ENCODE measurements around the gene AIP. TPM values are rescaled to one million over a fixed set of nuclear protein-coding genes. Genes with fewer than 3 reads are reported as not detected.
"Not testable (repeated sequence)": the region's sequence is repeated elsewhere in the genome, so short reads cannot be mapped to it uniquely, and the experiment has no call there.

The AIP gene
- total RNA-seq, 2 donors from 2014 or later: 45.3 to 57.9 TPM

GRCh38 chr11:67507242-67507863, 24.5 kb downstream of the AIP start:
- peak overlapping the region; percentile 92 for H3K27ac ChIP-seq
- intact Hi-C loops (cut with DNase I): loop anchor here (5.0 kb wide), 2 partner anchors 115 to 160 kb away; partner anchors contain the start of gene RAD9A
- H3K4me3 ChIP-seq: peak overlapping the region; percentile 66
- peak; percentile 93 for DNase-seq
- no peaks in the 10 kb centered on the region for H3K9me3 ChIP-seq
- H3K9ac ChIP-seq (ENCODE audit: low read depth in 2 of 2, low read length in 2 of 2): peak overlapping the region; percentile 84 to 95
- no peak for TF ChIP-seq CTCF (IDR thresholded peaks at IDR 0.05)
- peaks cover under 1% of the 10 kb centered on the region for H3K36me3 ChIP-seq
- H3K4me1 ChIP-seq: peaks cover 23% of the 10 kb centered on the region
- no peaks in the 10 kb centered on the region for H3K27me3 ChIP-seq

GRCh38 chr11:67507864-67508485, 25.1 kb downstream of the AIP start, which contains the start of gene CDK2AP2:
Gene CDK2AP2, minus strand, starts transcription at chr11:67508162. Its CDS starts 80 bp downstream, at chr11:67508082.
- no peak for TF ChIP-seq CTCF (IDR thresholded peaks at IDR 0.05)
- Histone ChIP-seq H3K4me1 (peaks cover 23% of the 10 kb centered on the region), H3K27ac (peak within 1 kb of the TSS; percentile 92), H3K36me3 (no peaks in the 10 kb centered on the region), H3K27me3 (no peaks in the 10 kb centered on the region), H3K9ac (ENCODE audit: low read depth in 2 of 2, low read length in 2 of 2) (peak within 1 kb of the TSS; percentile 84 to 95), H3K4me3 (peak within 1 kb of the TSS; percentile 66), H3K9me3 (no peaks in the 10 kb centered on the region)
- peak; percentile 100 for DNase-seq
- intact Hi-C loops (cut with DNase I): loop anchor here (5.0 kb wide), 2 partner anchors 116 to 161 kb away; partner anchors contain the start of gene RAD9A

DNA sequence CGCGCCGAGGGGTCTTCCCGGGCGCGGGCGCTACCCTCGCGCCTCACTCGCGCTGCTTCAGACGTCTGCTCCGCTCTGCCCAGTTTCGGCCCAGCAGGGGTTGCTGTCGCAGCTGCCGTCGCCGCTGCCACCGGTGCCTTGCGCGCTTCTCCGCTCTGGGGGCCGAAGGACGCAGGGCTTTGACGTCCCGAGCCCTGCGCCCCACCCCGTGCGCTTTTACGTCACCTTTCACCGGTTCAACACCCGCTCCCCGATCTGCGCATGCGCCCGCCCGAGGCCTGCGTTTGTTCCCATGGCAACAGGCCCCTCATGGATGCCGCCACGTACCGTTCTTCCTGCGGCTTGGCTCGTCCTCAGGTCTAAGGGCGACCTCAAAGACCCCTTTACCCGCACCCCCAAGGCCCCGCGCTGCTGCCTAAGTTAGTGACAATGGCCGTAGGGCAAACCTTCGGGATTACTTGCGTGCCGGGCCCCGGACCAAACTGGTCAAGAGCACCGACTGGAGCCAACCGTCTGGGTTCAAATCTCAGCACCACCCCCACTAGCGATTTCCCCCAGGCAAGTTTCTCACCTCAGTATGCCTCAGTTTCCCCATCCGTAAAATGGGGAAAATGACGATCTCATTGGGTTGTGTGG, 25.8 kb downstream of the AIP start:
- Histone ChIP-seq H3K27me3 (no peaks in the 10 kb centered on the region), H3K4me3 (peak overlapping the region; percentile 66), H3K4me1 (peaks cover 21% of the 10 kb centered on the region), H3K9me3 (no peaks in the 10 kb centered on the region), H3K36me3 (no peaks in the 10 kb centered on the region), H3K27ac (peak overlapping the region; percentile 92), H3K9ac (ENCODE audit: low read depth in 2 of 2, low read length in 2 of 2) (peak overlapping the region; percentile 60 to 70)
- no peak for TF ChIP-seq CTCF (IDR thresholded peaks at IDR 0.05)
- DNase-seq: peak; percentile 99
- intact Hi-C loops (cut with DNase I): loop anchor here (5.0 kb wide), 2 partner anchors 116 to 161 kb away; partner anchors contain the start of gene RAD9A

DNA sequence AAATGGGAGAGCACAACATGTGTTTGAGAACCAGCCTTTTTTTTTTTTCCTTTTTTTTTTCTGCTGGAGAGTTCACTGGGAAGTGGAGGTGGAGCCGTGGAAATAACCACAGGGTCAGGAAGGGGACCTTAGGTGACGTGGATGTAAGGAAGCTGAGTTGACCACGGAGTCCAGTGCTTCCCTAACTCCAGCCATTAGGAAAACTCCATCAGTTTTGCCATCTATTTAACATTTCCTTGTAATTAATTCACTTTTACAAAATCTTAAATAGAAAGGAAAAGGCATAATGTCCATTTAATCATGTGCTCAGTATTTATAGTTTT, 27.2 kb downstream of the AIP start:
- Histone ChIP-seq H3K9ac (ENCODE audit: low read depth in 2 of 2, low read length in 2 of 2) (no peak overlapping the region), H3K36me3 (no peaks in the 10 kb centered on the region), H3K27me3 (no peaks in the 10 kb centered on the region), H3K9me3 (no peaks in the 10 kb centered on the region), H3K4me3 (no peak overlapping the region), H3K27ac (no peak overlapping the region), H3K4me1 (peaks cover 17% of the 10 kb centered on the region)
- no peak for TF ChIP-seq CTCF (IDR thresholded peaks at IDR 0.05)
- no peak for DNase-seq
- intact Hi-C loops (cut with DNase I): no loop called here

GRCh38 chr11:67511558-67511957, 28.7 kb downstream of the AIP start:
- H3K4me3 ChIP-seq; H3K9ac ChIP-seq (ENCODE audit: low read depth in 2 of 2, low read length in 2 of 2); H3K27me3 ChIP-seq; intact Hi-C loops (cut with DNase I); H3K9me3 ChIP-seq; H3K4me1 ChIP-seq; DNase-seq; H3K36me3 ChIP-seq; H3K27ac ChIP-seq: not testable (repeated sequence)

Data from colonic mucosa (tissue), 4 donors.